LHCN-M2 (cell line): ENCODE data around the gene C9orf50. TPM values are rescaled to one million over a fixed set of nuclear protein-coding genes. Genes with fewer than 3 reads are reported as not detected.
"Not testable (repeated sequence)": the region's sequence is repeated elsewhere in the genome, so short reads cannot be mapped to it uniquely, and the experiment has no call there.

Source experiments
- DNase-seq: peaks from one replicate; pipeline ENCODE4 v3.0.0-alpha.2; 2012; ENCODE audit warnings: low read depth
- total RNA-seq: library from RNA; depleted of rRNA; stranded (reverse); fragments of >200 nt; gene quantifications from 2 replicates; pipeline ENCODE4 v1.2.3, GENCODE V29; 2014

C9orf50 gene
- total RNA-seq, 1 experiment from 2014 or later = not detected

DNA sequence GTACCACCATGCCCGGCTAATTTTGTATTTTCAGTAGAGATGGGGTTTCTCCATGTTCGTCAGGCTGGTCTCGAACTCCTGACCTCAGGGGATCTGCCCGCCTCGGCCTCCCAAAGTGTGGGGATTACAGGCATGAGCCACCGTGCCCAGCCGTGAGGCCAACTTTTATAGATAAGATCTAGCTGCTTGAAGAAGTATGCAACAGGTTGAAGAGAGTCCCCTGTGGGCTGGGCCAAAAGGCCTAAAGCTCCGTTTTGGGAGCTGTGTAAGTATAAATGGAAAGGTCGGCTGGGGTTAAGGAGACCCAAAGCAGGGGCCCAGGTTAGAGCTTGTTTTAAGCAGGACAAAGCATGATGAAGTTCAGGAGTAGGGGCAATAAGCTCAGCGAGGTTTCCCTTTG is 28.1 kb downstream of the C9orf50 start:
- not testable (repeated sequence) for DNase-seq

DNA sequence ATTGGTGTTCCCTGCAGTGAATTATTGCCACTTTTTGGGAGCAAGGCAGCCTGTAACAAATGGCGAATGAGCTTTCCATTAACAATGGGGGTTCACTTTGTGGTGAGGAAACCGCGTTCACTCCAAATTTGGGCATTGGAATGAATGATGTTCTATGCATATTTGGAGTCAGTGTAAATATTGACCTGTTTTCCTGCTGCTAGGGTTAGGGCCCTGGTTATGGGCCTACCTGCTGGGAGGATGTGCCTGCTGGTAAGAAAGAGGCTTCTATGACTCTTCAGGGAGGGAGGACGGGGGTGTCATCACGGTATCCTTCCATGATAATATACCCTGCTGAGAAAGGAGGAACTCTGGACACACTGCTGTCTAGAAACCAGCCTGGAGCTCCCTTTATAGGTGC is 29.0 kb downstream of the C9orf50 start:
- no peak for DNase-seq

DNA sequence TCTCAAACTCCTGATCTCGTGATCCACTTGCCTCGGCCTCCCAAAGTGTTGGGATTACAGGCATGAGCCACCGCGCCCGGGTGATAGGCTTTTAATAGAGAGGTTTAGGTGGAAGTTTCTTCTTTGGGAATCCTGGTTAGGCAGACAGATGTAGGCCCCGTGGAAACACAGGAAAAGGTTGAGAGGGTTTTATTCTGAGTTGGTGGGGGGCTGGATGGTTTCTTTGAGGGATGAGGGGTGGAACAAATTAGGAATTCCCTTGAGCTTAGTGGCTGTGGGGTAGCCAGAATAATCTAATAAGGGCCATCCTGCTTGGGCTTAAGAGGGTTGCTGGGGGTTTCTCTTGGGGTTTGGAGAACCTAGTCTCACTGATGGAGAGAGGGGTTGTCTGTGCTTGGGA is 30.4 kb downstream of the C9orf50 start:
- DNase-seq = no peak

DNA sequence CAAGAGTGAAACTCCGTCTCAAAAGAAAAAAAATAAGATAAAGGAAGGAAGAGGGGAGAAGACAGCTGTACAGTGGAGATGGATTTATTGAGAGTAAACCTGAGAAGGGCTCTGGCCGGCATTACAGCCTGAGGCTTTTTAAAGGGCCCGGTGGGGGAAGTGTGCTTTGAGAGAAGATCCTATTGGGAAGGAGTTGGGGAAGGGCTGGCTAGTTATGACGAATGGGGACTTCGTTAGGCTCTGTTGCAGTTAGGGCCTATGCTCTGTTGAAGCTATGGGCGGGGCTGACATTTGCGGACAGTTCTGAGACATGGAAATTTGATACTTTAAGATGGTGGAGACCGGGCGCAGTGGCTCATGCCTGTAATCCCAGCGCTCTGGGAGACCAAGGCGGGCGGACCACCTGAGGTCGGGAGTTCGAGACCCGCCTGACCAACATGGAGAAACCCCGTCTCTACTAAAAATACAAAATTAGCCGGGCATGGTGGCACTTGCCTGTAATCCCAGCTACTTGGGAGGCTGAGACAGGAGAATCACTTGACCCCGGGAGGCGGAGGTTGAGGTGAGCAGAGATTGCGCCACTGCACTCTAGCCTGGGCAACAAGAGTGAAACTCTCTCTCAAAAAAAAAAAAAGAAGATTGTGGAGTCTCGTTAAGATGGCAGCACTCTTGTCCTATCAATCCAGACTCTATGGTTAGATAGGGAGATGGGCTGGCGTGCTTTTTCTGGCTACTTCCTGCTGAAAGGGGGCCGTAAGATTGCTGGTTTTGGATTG is 33.2 kb downstream of the C9orf50 start:
- no peak for DNase-seq

DNA sequence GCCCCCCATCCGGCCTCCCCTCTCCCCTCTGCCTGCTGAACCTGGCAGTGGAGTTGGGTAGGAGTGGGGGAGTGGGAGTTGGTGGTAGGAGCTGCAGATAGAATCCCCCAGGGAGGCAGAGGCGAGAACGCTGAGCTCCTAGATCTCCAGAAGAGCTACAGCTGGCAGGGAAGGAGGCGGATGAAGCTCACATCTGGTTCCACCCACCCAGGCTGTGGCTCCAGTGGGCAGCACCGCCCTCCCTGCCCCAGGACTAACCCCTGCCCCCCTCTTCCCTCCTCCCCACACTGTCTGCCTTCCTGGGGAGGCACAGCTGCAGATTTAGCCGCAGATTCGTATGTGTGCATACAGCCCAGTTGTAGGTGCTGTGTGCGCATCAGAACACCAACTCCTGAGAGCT is 34.2 kb downstream of the C9orf50 start:
- no peak for DNase-seq

DNA sequence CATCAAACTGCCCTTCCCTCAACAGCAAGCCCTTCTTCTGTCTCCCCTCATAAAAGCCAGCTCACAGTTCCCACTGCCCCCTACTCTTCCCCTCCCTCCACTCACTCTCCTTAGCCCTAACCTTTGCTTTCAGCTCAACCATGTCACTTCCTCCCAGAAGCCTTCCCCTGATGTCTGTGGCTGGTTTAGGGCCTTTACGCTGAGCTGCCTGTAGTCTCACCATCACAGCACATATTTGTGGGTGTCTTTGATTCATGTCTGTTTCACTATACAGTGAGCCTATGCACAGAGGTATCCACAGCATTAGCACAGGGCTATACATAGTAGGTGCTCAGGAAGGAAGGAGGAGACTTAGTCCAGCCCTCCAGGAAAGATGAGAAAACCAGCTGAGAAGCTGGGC is 34.7 kb downstream of the C9orf50 start:
- DNase-seq = no peak

DNA sequence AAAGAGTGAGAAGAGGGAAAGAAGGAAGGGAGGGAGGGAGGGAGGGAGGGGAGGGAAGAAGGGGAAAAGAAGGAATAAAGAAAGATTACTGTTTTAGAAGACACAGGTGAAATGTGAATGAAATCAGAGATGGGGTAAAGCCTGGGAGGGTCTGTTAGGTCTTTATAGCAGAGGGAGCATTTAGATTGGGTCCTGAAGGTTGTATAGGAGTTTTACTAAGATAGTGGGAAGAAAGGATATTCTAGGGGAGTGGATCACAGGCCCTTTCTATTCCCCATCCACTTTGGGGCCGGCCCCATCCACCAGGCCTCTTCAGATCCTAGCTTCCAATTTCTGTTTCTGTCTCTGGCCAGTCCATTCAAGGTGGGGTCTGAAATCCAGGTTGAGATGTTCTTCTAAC is 35.5 kb downstream of the C9orf50 start:
- DNase-seq = no peak

DNA sequence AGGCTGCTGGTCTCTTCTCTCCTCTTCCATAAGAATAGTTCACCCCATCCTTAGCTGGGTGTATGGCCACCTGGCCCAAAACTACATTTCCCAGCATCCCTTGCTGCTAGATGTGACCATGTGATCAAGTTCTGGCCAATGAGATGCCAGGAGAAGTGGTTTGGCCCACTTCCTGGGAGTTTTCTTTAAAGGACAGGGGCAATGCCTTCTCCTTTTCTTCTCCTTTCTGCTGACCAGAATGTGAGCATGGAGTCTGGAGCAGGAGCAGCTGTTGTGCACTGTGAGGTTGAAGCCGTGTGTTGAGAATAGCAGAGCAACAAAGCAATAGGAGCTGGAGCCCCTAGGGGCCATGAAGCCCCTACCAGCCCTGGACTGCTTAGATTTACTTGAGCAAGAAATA is 36.8 kb downstream of the C9orf50 start:
- peak; percentile 75 for DNase-seq

DNA sequence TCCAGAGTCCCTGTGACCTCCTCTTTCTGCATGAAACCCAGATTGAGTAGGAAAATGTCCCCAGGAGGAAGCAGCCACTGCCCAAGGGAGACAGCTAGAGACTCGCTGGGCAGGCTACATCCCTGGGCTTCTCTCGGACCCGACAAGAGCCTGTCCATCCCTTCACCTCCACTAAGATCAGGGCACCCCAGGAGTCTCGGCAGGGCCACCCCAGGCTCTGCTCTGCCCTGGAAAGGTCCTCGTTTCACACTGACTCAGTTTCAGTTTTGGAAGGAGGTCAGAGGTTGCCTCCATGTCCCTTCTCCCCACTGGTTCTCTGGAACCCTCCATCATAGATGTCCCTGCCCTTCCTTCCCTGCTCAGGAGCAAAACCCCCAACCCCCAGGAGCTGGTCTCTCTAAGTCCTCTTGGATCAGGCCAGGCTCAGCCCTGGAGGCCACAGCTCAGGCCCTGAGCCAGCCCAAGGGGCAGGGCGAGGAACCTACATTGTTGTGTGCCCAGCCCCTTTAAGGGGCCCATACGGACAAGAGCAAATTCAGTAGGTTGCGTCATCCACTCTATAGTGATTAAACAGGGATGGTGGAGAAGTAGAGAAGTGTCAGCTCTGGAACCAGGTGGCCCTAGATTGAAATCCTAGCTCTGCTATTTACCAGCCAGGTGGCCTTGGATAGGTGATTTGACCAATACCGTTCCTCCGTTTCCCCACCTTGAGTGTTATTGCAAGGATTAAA is 37.4 kb downstream of the C9orf50 start:
- no peak for DNase-seq

DNA sequence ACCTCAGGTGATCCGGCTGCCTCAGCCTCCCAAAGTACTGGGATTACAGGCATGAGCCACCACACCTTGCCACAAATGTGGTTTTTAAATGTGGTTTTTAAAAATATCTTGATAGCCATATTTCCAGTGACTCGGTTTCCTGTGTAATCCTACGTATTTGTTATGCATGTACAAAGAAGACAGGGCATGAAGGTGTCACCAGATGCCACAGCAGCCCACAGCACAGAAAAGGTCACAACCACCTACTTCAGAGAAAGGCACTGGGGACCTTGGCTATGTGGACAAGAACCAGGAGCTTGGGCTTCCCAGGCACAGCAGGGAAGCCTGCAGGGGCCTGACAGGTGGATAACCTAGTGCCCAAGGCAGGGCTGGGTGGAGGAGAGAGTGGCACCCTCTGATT is 38.0 kb downstream of the C9orf50 start:
- DNase-seq = no peak

DNA sequence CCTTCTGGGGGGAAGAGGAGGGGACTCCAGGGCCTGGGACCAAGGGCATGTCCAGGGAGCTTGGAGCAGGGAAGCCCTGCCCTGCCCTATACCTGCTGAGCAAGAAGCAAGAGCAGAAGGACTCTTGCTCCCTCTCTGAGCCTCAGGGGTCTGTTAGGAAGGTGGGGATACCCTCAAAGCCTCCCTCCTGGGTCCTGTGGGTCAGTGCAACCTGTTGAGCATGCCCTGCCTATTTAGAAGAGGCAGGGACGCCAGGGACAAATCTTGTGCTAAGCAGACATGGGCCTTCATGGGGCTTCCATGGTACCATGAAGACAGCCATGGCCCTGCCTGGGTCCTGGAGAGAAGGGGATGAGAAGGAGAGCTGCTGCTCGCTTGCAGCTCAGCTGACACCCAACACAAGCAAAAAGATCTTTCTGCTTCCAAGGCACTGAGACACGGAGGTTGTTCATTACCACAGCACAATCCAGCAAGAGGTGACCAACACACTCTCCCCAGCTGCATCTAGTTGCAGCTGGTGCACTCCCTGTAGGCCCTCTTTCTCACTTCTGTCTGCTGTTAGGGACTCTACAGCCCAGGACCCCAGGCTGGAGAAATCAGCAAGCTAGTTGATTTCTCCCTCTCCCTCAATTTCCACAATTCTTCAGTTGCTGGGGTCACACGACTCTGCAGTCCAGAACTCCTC is 39.3 kb downstream of the C9orf50 start:
- no peak for DNase-seq

DNA sequence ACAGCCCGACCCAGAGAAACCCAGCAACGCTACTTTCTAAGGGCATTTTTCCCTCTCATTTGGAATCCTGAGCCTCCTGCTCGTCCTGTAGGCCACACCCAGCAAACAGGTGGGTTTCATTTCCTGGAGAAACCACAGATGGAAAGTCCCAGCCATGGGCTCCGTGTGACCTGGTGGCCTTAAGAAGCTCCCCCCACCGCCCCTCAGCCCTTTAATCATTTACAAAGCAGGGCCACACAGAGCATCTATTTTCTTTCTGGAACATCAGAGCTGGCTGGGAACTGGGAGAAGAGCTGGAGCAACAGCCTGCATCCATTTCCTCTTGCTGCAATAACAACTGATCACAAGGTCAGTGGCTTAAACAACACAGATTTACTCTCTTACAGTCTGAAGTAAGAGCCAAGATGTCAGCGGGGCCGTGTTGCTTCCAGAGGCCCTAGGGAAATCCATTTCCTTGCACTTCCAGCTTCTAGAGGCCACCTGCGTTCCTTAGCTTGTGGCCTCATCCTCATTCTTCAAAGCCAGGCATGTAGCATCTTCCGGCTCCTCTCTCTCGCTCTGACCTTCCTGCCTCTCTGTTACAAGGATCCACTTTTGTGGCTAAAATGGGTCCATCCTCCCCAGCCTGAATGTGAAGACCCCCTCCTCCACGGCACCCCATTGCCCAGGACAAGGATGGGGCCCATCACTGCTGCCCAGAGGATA is 40.5 kb downstream of the C9orf50 start:
- DNase-seq = no peak

DNA sequence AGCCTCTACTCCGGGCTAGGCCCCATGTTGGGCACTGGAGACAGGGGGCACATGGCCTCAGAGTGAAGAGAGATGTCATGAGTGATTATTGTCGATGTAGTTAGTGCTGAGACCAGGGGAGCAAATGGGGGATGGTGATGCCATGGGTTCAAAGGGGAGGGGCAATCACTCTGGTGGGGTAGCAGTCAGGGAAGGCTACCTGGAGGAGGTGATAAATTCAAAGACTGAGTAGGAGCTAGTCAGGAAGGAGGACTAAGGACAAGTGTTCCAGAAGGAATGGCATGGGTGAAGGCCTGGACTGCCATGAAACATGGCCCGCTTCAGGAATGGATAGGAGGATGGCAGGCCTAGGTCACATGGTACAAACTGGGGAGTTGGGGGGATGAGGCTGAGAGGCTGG is 41.6 kb downstream of the C9orf50 start:
- DNase-seq = no peak

DNA sequence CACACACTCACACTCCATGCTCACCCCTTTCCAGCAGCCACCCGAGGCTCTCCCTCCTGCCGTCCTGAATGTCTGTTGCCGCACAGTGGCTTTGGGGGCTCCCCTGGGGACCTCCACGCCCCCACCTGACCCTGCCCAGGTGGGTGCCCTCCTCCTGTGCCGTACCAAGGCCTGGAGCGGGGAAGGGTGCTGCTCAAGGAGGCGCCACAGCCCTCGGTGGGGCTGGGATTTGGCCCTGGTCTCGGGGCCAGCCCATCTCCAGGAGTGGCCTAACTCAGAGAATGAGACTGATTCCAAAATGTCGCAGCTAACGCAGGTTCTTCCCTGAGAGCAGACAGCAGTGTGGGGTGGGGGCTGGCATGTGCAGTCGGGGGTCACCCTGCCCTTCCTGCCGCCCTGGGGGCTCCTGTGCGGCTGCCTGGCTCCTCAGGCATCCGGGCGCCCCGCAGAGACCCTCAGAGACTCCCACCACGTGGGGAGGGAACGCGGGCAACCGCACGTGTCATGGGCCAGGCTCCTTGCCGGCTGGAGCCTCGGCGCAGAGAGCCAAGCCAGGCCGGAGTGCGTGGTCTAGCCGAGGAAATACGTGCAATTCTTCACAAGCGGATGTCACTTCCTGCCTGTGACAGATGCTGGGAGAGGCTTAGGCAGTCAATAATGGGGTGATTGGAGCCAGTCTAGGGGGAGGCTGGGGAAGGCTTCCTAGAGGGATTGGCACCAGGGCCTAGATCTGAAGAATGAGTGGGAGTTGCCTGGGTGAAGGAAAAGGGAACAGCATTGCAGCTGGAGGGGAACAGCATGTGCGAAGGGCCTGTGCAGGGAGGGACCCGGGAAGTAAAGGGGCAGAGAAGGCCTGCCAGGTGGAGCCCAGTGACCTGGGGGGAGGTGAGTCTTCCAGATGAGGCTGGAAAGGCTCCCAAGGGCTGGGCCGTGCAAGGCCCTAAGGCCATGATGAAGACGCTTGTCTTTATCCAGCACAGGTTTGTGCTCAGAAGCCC is 44.1 kb downstream of the C9orf50 start:
- DNase-seq = no peak

DNA sequence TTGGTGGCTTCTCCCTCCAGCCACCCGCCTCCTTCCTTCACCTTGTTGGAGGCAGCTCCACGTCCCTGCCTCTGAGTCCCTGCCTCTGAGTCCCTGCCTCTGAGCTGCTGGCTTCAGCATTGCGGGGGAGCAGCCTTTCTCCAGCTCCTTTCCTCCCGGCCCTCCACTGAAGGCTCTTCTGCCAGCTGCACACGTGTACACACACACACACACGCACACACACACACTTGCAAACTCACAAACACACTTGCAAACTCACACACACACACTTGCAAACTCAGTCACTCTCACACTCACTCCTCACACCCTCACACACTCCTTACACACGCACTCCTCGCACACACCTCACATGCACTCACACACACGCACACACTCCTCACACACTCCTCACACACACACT is 45.1 kb downstream of the C9orf50 start:
- no peak for DNase-seq

DNA sequence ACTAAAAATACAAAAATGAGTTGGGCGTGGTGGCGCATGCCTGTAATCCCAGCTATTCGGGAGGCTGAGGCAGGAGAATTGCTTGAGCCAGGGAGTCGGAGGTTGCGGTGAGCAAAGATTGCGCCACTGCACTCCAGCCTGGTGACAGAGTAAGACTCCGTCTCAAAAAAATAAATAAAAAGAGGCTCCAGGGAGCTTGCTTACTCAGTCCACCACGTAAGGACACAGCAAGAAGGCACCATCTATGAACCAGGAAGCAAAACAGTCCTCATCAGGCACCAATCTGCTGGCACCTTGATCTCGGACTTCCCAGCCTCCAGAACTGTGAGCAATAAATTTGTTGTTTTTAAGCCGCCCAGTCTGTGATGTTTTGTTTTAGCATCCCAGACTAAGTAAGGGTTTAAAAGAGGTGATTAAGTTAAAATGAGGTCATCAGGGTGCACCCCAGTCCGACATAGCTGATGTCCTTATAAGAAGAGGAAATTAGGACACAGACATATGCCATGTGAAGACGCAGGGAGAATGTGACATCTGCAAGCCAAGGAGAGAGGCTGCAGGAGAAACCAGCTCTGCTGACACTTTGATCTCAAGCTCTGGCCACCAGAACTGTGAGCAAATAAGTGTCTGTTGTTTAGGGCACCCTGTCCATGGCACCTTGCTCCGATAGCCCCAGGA is 45.9 kb downstream of the C9orf50 start:
- DNase-seq = no peak

DNA sequence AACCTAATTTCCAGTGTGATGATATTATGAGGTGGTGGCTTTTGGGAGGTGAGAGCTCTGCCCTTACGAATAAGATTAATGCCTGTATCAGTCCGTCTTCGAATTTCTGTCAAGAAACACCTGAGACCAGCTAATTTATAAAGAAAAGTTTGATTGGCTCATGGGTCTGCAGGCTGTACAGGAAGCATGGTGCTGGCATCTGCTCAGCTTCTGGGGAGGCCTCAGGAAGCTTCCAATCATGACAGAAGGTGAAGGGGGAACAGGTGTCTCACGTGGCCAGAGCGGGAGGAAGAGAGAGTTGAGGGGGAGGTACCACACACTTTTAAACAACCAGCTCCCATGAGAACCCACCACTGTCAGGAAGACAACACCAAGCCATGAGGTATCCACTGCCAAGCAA is 46.9 kb downstream of the C9orf50 start:
- no peak for DNase-seq

DNA sequence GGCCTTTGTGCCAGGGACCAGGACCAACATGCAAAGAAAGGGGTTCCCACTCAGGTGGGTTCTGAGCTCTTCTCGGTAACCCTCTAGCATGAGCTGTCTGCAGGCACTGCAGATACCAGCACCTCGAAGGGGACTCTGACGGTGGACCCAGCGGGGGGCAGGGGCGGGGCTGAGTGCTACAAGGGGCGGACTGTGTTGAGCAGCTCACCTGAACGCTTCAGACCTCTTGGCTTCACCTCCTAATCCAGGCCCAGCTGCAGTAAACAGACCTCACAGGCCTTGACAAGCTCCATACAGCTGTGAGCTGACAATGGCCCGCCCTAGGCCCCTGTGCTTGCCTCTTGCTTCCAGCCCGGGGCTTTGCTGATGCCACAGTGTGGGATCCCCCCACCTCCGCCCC is 48.4 kb downstream of the C9orf50 start:
- DNase-seq = no peak

DNA sequence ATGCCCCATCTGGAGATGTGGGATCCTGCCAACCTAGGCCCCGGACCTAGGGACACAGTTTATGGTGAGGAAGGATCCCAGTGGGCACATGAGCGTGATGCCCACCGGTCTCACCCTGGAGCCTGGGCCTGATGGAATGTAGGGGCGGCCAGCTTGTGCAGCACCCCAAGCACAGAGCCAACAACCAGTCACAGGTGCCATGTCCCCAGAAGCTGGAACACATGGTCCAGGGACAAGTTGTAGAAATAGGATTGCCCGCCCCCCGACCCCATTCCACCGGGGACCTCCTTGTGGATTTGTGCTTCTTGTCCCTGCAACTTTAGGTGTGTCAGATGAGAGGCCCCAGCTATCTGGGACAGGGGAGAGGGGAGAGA is 48.9 kb downstream of the C9orf50 start:
- no peak for DNase-seq
